HCT116 (cell line): ENCODE data around the gene PSG6. TPM values are rescaled to one million over a fixed set of nuclear protein-coding genes. Genes with fewer than 3 reads are reported as not detected.
A peak's percentile ranks its signal among the peaks of the same experiment; 100 is the strongest.
"Not testable (repeated sequence)": the region's sequence is repeated elsewhere in the genome, so short reads cannot be mapped to it uniquely, and the experiment has no call there.

Source experiments
- ATAC-seq: fragments of 200-7000 bp; cut with Tn5 transposase; 2 replicates; pipeline ENCODE4 v1.9.1; 2020; ENCODE audit warnings: mild to moderate bottlenecking, moderate library complexity
- BruUV-seq: library from RNA; stranded (reverse); fragments of 400-500 nt; replicated peaks from 2 replicates; lab custom pipeline; 2021; lab: Mats Ljungman, UMichigan
- CTCF ChIA-PET: fragments of 300-600 bp; sonication (Branson Sonifier 250); formaldehyde crosslinking; loops from one replicate; lab custom pipeline; 2021; ENCODE audit warnings: antibody characterized with exemption; lab: Charles Lee
- POLR2A ChIA-PET: fragments of 300-600, 350-600 bp; sonication (Branson Sonifier 250); formaldehyde crosslinking; loops from one replicate; lab custom pipeline; 2021; ENCODE audit warnings: antibody characterized with exemption; lab: Charles Lee
- RAD21 ChIA-PET, 2 experiments: fragments of 300-600 bp; sonication (Branson Sonifier 250); formaldehyde crosslinking; loops; one replicate each; lab custom pipeline; 2023; ENCODE audit warnings: low total read pairs in 2 of 2; ENCODE audit not compliant: uncharacterized antibody in 2 of 2, unreplicated experiment in 2 of 2, low non-redundant PET in 1 of 2; lab: Charles Lee
- DNase-seq: peaks from one replicate; pipeline ENCODE4 v3.0.0-alpha.2; 2010; ENCODE audit warnings: low read depth, low spot score
- H2AFZ ChIP-seq: fragments of 200-600 bp; shearing (Covaris generic), sonication (generic); 2 replicates; pipeline ENCODE4 v1.6.1; 2017; ENCODE audit warnings: low read depth, mixed run types, mixed read lengths, antibody characterized with exemption, low read length; ENCODE audit not compliant: poor library complexity, severe bottlenecking
- H3K27ac ChIP-seq: 2 replicates; pipeline ENCODE4 v1.5.1; 2012; ENCODE audit warnings: low read depth, low read length
- H3K27me3 ChIP-seq: fragments of 200-600 bp; sonication (generic); 2 replicates; pipeline ENCODE4 v1.6.1; 2016; ENCODE audit warnings: mixed run types, low read length, mixed read lengths; ENCODE audit not compliant: insufficient read depth
- H3K36me3 ChIP-seq, 2 experiments: fragments of 200-500 bp in 1 of 2; fragments of 200-600 bp in 1 of 2; sonication (Bioruptor generic) in 1 of 2; sonication (generic) in 1 of 2; 2 replicates each; pipeline versions ENCODE4 v1.5.1 to v1.6.1; 2014 to 2016; ENCODE audit warnings: low read length in 2 of 2, inconsistent platforms in 1 of 2, mixed read lengths in 1 of 2, mixed run types in 1 of 2; ENCODE audit not compliant: insufficient read depth in 2 of 2, control insufficient read depth in 1 of 2
- H3K4me1 ChIP-seq, 2 experiments: fragments of 200-600 bp in 1 of 2; sonication (generic) in 1 of 2; 2 replicates each; pipeline versions ENCODE4 v1.5.1 to v1.6.1; 2012 to 2017; ENCODE audit warnings: low read length in 2 of 2, inconsistent platforms in 1 of 2, mild to moderate bottlenecking in 1 of 2, mixed read lengths in 1 of 2, mixed run types in 1 of 2, moderate library complexity in 1 of 2; ENCODE audit not compliant: insufficient read depth in 2 of 2, control insufficient read depth in 1 of 2
- H3K4me2 ChIP-seq: fragments of 200-600 bp; sonication (generic); 2 replicates; pipeline ENCODE4 v1.6.1; 2017; ENCODE audit warnings: mixed run types, low read length, mixed read lengths
- H3K4me3 ChIP-seq, 2 experiments: fragments of 200-600 bp in 1 of 2; sonication (generic) in 1 of 2; replicated peaks in 1 of 2; 2 replicates each; pipeline ENCODE4 v1.5.1; 2011 to 2016; ENCODE audit warnings: low read length in 2 of 2, control low read depth in 1 of 2, low read depth in 1 of 2, mild to moderate bottlenecking in 1 of 2, mixed read lengths in 1 of 2, mixed run types in 1 of 2
- H3K79me2 ChIP-seq: fragments of 200-600 bp; sonication (generic); 2 replicates; pipeline ENCODE4 v1.6.1; 2017; ENCODE audit warnings: mild to moderate bottlenecking, mixed run types, low read length, moderate library complexity, mixed read lengths; ENCODE audit not compliant: insufficient read depth
- H3K9ac ChIP-seq: fragments of 200-600 bp; sonication (generic); 2 replicates; pipeline ENCODE4 v1.6.1; 2016; ENCODE audit warnings: low read length, mixed read lengths
- H3K9me2 ChIP-seq: fragments of 200-600 bp; sonication (generic), shearing (Covaris generic); 2 replicates; pipeline ENCODE4 v1.6.1; 2017; ENCODE audit warnings: mixed run types, mild to moderate bottlenecking, moderate library complexity; ENCODE audit not compliant: insufficient read depth
- H3K9me3 ChIP-seq, 2 experiments: fragments of 200-500 bp in 1 of 2; fragments of 200-600 bp in 1 of 2; sonication (Bioruptor generic) in 1 of 2; sonication (generic) in 1 of 2; 2 replicates each; pipeline ENCODE4 v1.6.1; 2014 to 2017; ENCODE audit warnings: low read length in 2 of 2, mixed read lengths in 2 of 2, inconsistent platforms in 1 of 2, low read depth in 1 of 2, mild to moderate bottlenecking in 1 of 2, mixed run types in 1 of 2, moderate library complexity in 1 of 2; ENCODE audit not compliant: control insufficient read depth in 1 of 2, insufficient read depth in 1 of 2
- H4K20me1 ChIP-seq: fragments of 200-600 bp; sonication (generic), shearing (Covaris generic); 2 replicates; pipeline ENCODE4 v1.6.1; 2017; ENCODE audit warnings: mixed run types, mild to moderate bottlenecking, moderate library complexity; ENCODE audit not compliant: insufficient read depth
- intact Hi-C: fragments of 100-400 bp; cut with micrococcal nuclease; formaldehyde crosslinking; loops from 2 replicates; pipeline ENCODE4 v1.10.0; 2022
- total RNA-seq: library from RNA; stranded (reverse); gene quantifications from one replicate; pipeline ENCODE4 v1.2.1, GENCODE V29; 2021; ENCODE audit not compliant: unreplicated experiment

Gene PSG6
- total RNA-seq, 1 experiment from 2014 or later = not detected

DNA sequence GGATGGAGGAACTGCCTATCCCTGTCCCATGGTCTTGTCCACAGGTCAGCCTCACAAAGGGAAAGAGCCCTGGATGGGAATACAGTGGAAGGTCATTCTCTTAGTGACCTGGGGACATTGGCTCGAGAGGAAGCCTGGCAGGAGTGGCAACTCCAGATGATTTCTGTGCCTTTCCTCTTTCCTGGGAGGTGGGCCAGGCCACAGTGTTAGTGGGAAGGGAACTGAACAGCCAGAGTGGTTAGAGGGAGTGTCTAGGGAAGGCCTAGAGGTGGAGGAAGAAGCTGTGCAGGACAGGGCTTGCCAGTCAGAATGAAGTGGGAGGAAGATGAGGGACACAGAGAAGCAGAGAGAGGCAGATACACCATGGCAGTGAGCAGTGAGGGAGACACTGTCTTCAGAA is 41.8 kb downstream of the PSG6 start:
- H3K79me2 ChIP-seq, intact Hi-C loops, DNase-seq, POLR2A ChIA-PET, H3K27me3 ChIP-seq, H3K4me2 ChIP-seq, H2AFZ ChIP-seq, CTCF ChIA-PET, H3K27ac ChIP-seq, BruUV-seq, ATAC-seq, H3K36me3 ChIP-seq, H4K20me1 ChIP-seq, H3K4me3 ChIP-seq, H3K9ac ChIP-seq, H3K9me2 ChIP-seq, RAD21 ChIA-PET, H3K9me3 ChIP-seq: not testable (repeated sequence)
- peaks cover 0 to 17% of the 10 kb centered on the region in 2 experiments; a peak in 2 of 4 replicates for H3K4me1 ChIP-seq

DNA sequence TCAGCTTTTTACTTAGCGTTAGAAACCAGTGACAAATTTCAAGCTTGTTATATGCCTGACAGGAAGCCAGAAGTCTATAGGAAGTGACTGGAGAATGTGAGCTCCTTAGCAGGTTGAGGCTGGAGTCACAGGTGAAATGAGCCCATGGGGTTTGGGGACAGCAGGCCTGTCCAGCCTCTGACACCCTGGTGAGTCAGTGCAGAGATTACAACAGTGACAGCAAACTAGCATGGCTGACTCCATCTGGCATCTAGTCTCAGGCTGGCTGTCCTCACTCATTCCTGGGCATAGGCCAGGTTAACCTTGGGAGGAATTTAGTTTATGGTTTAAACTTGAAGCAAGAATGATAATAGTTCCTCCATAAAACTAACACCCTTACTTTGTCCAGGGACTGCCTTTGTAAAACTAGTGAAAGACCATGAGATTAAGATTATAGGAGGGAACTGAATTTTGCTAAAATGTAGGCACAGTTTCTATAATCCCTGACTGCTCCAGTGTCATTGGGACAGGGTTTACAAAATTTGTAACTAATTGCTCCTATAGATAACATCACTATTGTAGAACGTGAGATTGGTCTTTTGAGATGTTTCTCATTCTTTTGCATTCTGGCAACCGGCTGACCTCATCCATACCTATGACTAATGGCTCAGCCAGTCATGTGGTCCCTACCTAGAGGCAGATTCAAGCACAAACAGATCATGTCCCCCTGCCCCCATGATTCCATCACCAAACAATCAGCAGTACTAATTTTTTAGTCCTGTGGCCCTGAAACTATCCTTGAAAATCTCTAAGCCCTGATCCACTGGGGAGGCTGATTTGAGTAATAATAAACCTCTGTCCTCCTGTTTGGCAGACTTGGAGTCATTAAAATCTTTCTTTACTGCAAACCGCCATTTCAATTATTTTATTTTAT is 42.5 kb downstream of the PSG6 start:
- DNase-seq, RAD21 ChIA-PET, intact Hi-C loops, BruUV-seq, H3K9ac ChIP-seq, H3K27me3 ChIP-seq, H3K79me2 ChIP-seq, H3K9me2 ChIP-seq, H4K20me1 ChIP-seq, ATAC-seq, POLR2A ChIA-PET, H3K27ac ChIP-seq, H3K9me3 ChIP-seq, H3K36me3 ChIP-seq, H3K4me3 ChIP-seq: not testable (repeated sequence)
- peaks cover 0 to 17% of the 10 kb centered on the region in 2 experiments; a peak in 2 of 4 replicates for H3K4me1 ChIP-seq
- peak overlapping the region; percentile 26 for H2AFZ ChIP-seq
- peak overlapping the region; percentile 28 for H3K4me2 ChIP-seq
- CTCF ChIA-PET = interaction anchor here (1.2 kb wide), 1 partner anchor 10 kb away, joined by 4 read pairs; no protein-coding TSS in a partner anchor

DNA sequence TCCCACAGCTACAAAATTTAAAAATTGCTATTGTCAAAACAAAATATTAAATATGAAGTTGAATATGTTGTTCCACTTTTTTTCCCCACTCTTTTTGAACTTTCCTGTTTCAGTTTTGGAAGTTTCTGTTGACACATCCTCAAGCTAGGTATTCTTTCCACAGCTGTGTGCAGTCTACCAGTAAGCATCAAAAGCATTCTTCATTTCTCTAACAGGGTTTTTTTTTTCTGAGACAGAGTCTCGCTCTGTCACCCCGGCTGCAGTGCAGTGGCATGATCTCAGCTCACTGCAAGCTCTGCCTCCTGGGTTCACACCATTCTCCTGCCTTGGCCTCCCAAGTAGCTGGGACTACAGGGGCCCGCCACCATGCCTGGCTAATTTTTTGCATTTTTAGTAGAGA is 43.6 kb downstream of the PSG6 start:
- H3K9me2 ChIP-seq, RAD21 ChIA-PET, H3K4me3 ChIP-seq, POLR2A ChIA-PET, H3K4me2 ChIP-seq, H4K20me1 ChIP-seq, H3K9me3 ChIP-seq, BruUV-seq, DNase-seq, H3K36me3 ChIP-seq, H3K9ac ChIP-seq, intact Hi-C loops, H3K27me3 ChIP-seq, H3K79me2 ChIP-seq, H3K27ac ChIP-seq, ATAC-seq, H2AFZ ChIP-seq: not testable (repeated sequence)
- peaks cover 0 to 17% of the 10 kb centered on the region in 2 experiments; a peak in 2 of 4 replicates for H3K4me1 ChIP-seq
- CTCF ChIA-PET = interaction anchor here (1.2 kb wide), 1 partner anchor 11 kb away, joined by 4 read pairs; no protein-coding TSS in a partner anchor
